PC-3 (cell line): ENCODE measurements around the gene CNR1. TPM values are rescaled to one million over a fixed set of nuclear protein-coding genes. Genes with fewer than 3 reads are reported as not detected.

ENCODE experiments used
- ATAC-seq: fragments of 200-7000 bp; cut with Tn5 transposase; 2 replicates; pipeline ENCODE4 v1.9.1; 2020; ENCODE audit warnings: mild to moderate bottlenecking, moderate library complexity
- BruUV-seq: library from RNA; stranded (reverse); fragments of 400-500 nt; replicated peaks from 2 replicates; lab custom pipeline; 2021; lab: Mats Ljungman, UMichigan
- CTCF ChIA-PET: fragments of 300-600 bp; sonication (Branson Sonifier 250); formaldehyde crosslinking; loops from one replicate; lab custom pipeline; 2022; ENCODE audit warnings: antibody characterized with exemption; lab: Charles Lee
- POLR2A ChIA-PET: fragments of 300-600 bp; sonication (Branson Sonifier 250); formaldehyde crosslinking; loops from one replicate; lab custom pipeline; 2022; ENCODE audit warnings: antibody characterized with exemption; ENCODE audit not compliant: unreplicated experiment; lab: Charles Lee
- DNase-seq: peaks from one replicate; pipeline ENCODE4 v3.0.0-alpha.2; 2015
- H2AFZ ChIP-seq: fragments of 300-600 bp; sonication (generic); 2 replicates; pipeline ENCODE4 v1.6.0; 2016; ENCODE audit warnings: antibody characterized with exemption, low read length
- H3F3A ChIP-seq: fragments of 300-600 bp; sonication (generic); one replicate; pipeline ENCODE4 v1.6.0; 2017; ENCODE audit warnings: antibody characterized with exemption, low read length, control low read depth, mild to moderate bottlenecking; ENCODE audit not compliant: unreplicated experiment
- H3K27ac ChIP-seq: fragments of 300-600 bp; sonication (generic); 2 replicates; pipeline ENCODE4 v1.5.1; 2016; ENCODE audit warnings: mild to moderate bottlenecking, low read length
- H3K27me3 ChIP-seq: fragments of 300-600 bp; sonication (generic); 2 replicates; pipeline ENCODE4 v1.6.1; 2016; ENCODE audit warnings: low read length, mixed read lengths
- H3K36me3 ChIP-seq: fragments of 300-600 bp; sonication (generic); 2 replicates; pipeline ENCODE4 v1.6.1; 2016; ENCODE audit warnings: low read depth, mixed run types, low read length, mixed read lengths
- H3K4me1 ChIP-seq: fragments of 300-600 bp; sonication (generic); 2 replicates; pipeline ENCODE4 v1.5.1; 2016; ENCODE audit warnings: low read length; ENCODE audit not compliant: insufficient read depth
- H3K4me2 ChIP-seq: fragments of 300-600 bp; sonication (generic); 2 replicates; pipeline ENCODE4 v1.6.0; 2016; ENCODE audit warnings: low read length
- H3K4me3 ChIP-seq: fragments of 300-600 bp; sonication (generic); 2 replicates; pipeline ENCODE4 v1.5.1; 2016; ENCODE audit warnings: mild to moderate bottlenecking, low read length, mixed read lengths
- H3K79me2 ChIP-seq: fragments of 300-600 bp; sonication (generic); 2 replicates; pipeline ENCODE4 v1.6.1; 2017; ENCODE audit warnings: low read length, mixed read lengths
- H3K9ac ChIP-seq: fragments of 300-600 bp; sonication (generic); 2 replicates; pipeline ENCODE4 v1.6.0; 2016; ENCODE audit warnings: mild to moderate bottlenecking, low read length
- H3K9me2 ChIP-seq: fragments of 300-600 bp; sonication (generic); replicated peaks from 2 replicates; pipeline ENCODE4 v1.6.1; 2016; ENCODE audit warnings: mixed run types, low read length, mixed read lengths
- H3K9me3 ChIP-seq: fragments of 300-600 bp; sonication (generic); 2 replicates; pipeline ENCODE4 v1.6.1; 2016; ENCODE audit warnings: low read length, mixed read lengths
- H4K20me1 ChIP-seq: fragments of 300-600 bp; sonication (generic); 2 replicates; pipeline ENCODE4 v1.6.1; 2016; ENCODE audit warnings: low read length, mixed read lengths
- CTCF ChIP-seq: fragments of 300-600 bp; sonication (generic); conservative IDR thresholded peaks from 2 replicates; pipeline ENCODE4 v1.5.1; 2017; ENCODE audit warnings: antibody characterized with exemption, low read depth, mild to moderate bottlenecking, low read length
- EZH2 ChIP-seq: fragments of 300-600 bp; sonication (generic); IDR thresholded peaks from one replicate; pipeline ENCODE4 v1.6.1; 2017; ENCODE audit warnings: antibody characterized with exemption, mild to moderate bottlenecking, low read length; ENCODE audit not compliant: unreplicated experiment
- EZH2phosphoT487 ChIP-seq: fragments of 300-600 bp; sonication (generic); IDR thresholded peaks from 2 replicates; pipeline ENCODE4 v1.6.1; 2018; ENCODE audit warnings: mild to moderate bottlenecking, antibody characterized with exemption, low read length, borderline replicate concordance
- intact Hi-C: fragments of 100-400 bp; cut with micrococcal nuclease; formaldehyde crosslinking; loops from 2 replicates; pipeline ENCODE4 v1.9.0; 2023
- total RNA-seq: library from RNA; depleted of rRNA; stranded (reverse); fragments of >200 nt; gene quantifications from 2 replicates; pipeline ENCODE4 v1.2.3, GENCODE V29; 2014

The CNR1 gene
- total RNA-seq, 1 experiment from 2014 or later, result not detected

DNA sequence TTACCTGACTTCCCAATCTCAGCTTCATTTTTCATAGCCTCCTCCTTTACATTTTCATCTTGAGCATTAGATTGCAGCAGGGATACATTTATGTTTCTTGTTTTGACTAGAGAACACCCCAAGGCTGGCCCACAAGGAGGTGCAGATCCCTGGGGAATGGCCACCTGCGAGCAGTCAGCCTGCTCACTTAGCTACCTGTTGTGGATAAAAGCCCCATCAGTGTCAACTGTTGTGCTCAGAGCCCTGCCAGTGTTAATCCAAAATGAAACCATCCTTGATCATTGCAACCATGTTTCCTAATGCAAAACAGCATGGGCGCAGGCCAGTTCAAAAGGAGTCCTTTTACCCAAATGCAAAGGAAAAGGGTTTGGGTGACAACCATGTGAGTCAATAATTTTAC is 50.8 kb downstream of the CNR1 start:
- ChIA-PET POLR2A (no interaction called here), CTCF (no interaction called here)
- TF ChIP-seq EZH2phosphoT487, result no peak
- TF ChIP-seq EZH2, result no peak
- TF ChIP-seq CTCF, result no peak
- Histone ChIP-seq H3K4me3 (no peak overlapping the region), H3K9me3 (no peaks in the 10 kb centered on the region), H3K79me2 (no peaks in the 10 kb centered on the region), H3K4me1 (no peaks in the 10 kb centered on the region), H3K9me2 (no peaks in the 10 kb centered on the region), H3K27ac (no peak overlapping the region), H3K36me3 (no peaks in the 10 kb centered on the region), H4K20me1 (no peaks in the 10 kb centered on the region), H2AFZ (no peak overlapping the region), H3K27me3 (no peaks in the 10 kb centered on the region), H3K9ac (no peak overlapping the region), H3F3A (no peaks in the 10 kb centered on the region), H3K4me2 (no peak overlapping the region)
- intact Hi-C loops, result no loop called here
- BruUV-seq, result no TSS peak
- no peak for ATAC-seq
- no peak for DNase-seq

GRCh38 chr6:88114838-88115237 is 51.3 kb downstream of the CNR1 start:
- ChIA-PET CTCF (no interaction called here), POLR2A (no interaction called here)
- H4K20me1 ChIP-seq, result no peaks in the 10 kb centered on the region
- no peaks in the 10 kb centered on the region for H3K4me1 ChIP-seq
- no peaks in the 10 kb centered on the region for H3K79me2 ChIP-seq
- BruUV-seq, result no TSS peak
- no peak overlapping the region for H2AFZ ChIP-seq
- H3K9me2 ChIP-seq, result no peaks in the 10 kb centered on the region
- ATAC-seq (no peak), DNase-seq (no peak)
- H3K4me3 ChIP-seq, result no peak overlapping the region
- intact Hi-C loops, result no loop called here
- H3K36me3 ChIP-seq, result no peaks in the 10 kb centered on the region
- H3K27me3 ChIP-seq, result no peaks in the 10 kb centered on the region
- no peaks in the 10 kb centered on the region for H3K9me3 ChIP-seq
- no peak overlapping the region for H3K4me2 ChIP-seq
- no peaks in the 10 kb centered on the region for H3F3A ChIP-seq
- no peak overlapping the region for H3K27ac ChIP-seq
- H3K9ac ChIP-seq, result no peak overlapping the region
- TF ChIP-seq EZH2phosphoT487 (no peak), CTCF (no peak), EZH2 (no peak)

DNA sequence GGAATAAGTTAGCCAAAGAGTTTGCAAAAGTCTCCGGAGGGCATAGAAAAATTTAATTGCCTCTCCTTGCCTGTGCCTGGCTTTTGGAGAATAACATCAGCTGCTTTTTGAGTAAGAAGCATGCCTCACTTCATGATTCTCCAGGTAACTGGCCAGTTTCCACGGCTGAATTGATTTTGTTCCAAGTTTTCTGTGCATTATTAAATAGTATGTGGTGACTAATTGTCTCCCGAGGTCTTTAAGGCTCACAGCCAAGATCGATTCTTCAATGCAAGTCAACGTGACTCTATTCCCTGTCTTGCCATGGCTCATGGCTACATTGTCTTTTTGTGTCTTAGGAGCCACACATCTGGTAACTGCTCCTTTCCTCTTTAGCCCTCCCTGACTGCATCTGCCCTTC is 54.2 kb downstream of the CNR1 start:
- CTCF ChIA-PET, result no interaction called here
- no peaks in the 10 kb centered on the region for H3K4me1 ChIP-seq
- no peak overlapping the region for H3K4me3 ChIP-seq
- H3K27ac ChIP-seq, result no peak overlapping the region
- H2AFZ ChIP-seq, result no peak overlapping the region
- no peak for TF ChIP-seq CTCF
- TF ChIP-seq EZH2phosphoT487, result no peak
- TF ChIP-seq EZH2, result no peak
- DNase-seq (no peak), ATAC-seq (no peak)
- H3F3A ChIP-seq, result no peaks in the 10 kb centered on the region
- no peaks in the 10 kb centered on the region for H3K27me3 ChIP-seq
- intact Hi-C loops, result no loop called here
- BruUV-seq, result no TSS peak
- H3K79me2 ChIP-seq, result no peaks in the 10 kb centered on the region
- no peaks in the 10 kb centered on the region for H3K9me3 ChIP-seq
- H3K9ac ChIP-seq, result no peak overlapping the region
- POLR2A ChIA-PET, result no interaction called here
- no peaks in the 10 kb centered on the region for H3K36me3 ChIP-seq
- H3K4me2 ChIP-seq, result no peak overlapping the region
- no peaks in the 10 kb centered on the region for H4K20me1 ChIP-seq
- H3K9me2 ChIP-seq, result no peaks in the 10 kb centered on the region
